Activated CD4-positive, alpha-beta T cell treated with anti-CD3 and anti-CD28 coated beads, Interleukin-2, amount 10 ng/mL, durations not matched to agents 24 days and 14 days (primary cell): Measurements from ENCODE around the gene SLC12A5. TPM values are rescaled to one million over a fixed set of nuclear protein-coding genes. Genes with fewer than 3 reads are reported as not detected.

ENCODE experiments used
- DNase-seq: peaks from one replicate; pipeline ENCODE4 v3.0.0; 2022
- H3K27ac Mint-ChIP-seq: one replicate; pipeline ENCODE4 v1.8.0; 2022; ENCODE audit warnings: mild to moderate bottlenecking, mixed read lengths
- H3K27me3 Mint-ChIP-seq: one replicate; pipeline ENCODE4 v1.8.0; 2022; ENCODE audit warnings: mixed read lengths
- H3K36me3 Mint-ChIP-seq: one replicate; pipeline ENCODE4 v1.8.0; 2022; ENCODE audit warnings: low read depth, mild to moderate bottlenecking, mixed read lengths
- H3K4me1 Mint-ChIP-seq: one replicate; pipeline ENCODE4 v1.8.0; 2021; ENCODE audit warnings: mixed read lengths
- H3K4me3 Mint-ChIP-seq: one replicate; pipeline ENCODE4 v1.8.0; 2022; ENCODE audit warnings: mild to moderate bottlenecking, moderate library complexity, mixed read lengths
- H3K9me3 Mint-ChIP-seq: one replicate; pipeline ENCODE4 v1.8.0; 2021; ENCODE audit warnings: mixed read lengths
- intact Hi-C: fragments of 100-400 bp; cut with micrococcal nuclease; formaldehyde crosslinking; loops from one replicate; pipeline ENCODE4 v1.15.1; 2023
- total RNA-seq: library from RNA; stranded (reverse); gene quantifications from 2 replicates; pipeline ENCODE4 v1.2.3, GENCODE V29; 2022

Gene SLC12A5
- total RNA-seq, 1 donor from 2014 or later = not detected

GRCh38 chr20:46012921-46013320 lies 16.1 kb upstream of the SLC12A5 start:
- peaks cover 62% of the 10 kb centered on the region for H3K27me3 Mint-ChIP-seq
- no peak for DNase-seq
- peak overlapping the region; percentile 50 for H3K4me3 Mint-ChIP-seq
- peaks cover 54% of the 10 kb centered on the region for H3K4me1 Mint-ChIP-seq
- H3K9me3 Mint-ChIP-seq = no peaks in the 10 kb centered on the region
- peaks cover 2% of the 10 kb centered on the region for H3K36me3 Mint-ChIP-seq
- intact Hi-C loops = no loop called here
- H3K27ac Mint-ChIP-seq = peak overlapping the region; percentile 70

GRCh38 chr20:46013322-46013828 lies 15.6 kb upstream of the SLC12A5 start:
- intact Hi-C loops = no loop called here
- Mint-ChIP-seq H3K4me1 (peaks cover 50% of the 10 kb centered on the region), H3K9me3 (no peaks in the 10 kb centered on the region), H3K27ac (peak overlapping the region; percentile 1), H3K27me3 (peaks cover 61% of the 10 kb centered on the region), H3K36me3 (peaks cover 2% of the 10 kb centered on the region), H3K4me3 (peak overlapping the region; percentile 69)
- DNase-seq = no peak

GRCh38 chr20:46013829-46014516 lies 15.0 kb upstream of the SLC12A5 start:
- Mint-ChIP-seq H3K9me3 (no peaks in the 10 kb centered on the region), H3K36me3 (peaks cover 2% of the 10 kb centered on the region), H3K4me1 (peaks cover 44% of the 10 kb centered on the region), H3K27me3 (peaks cover 58% of the 10 kb centered on the region), H3K4me3 (peak overlapping the region; percentile 69), H3K27ac (peak overlapping the region; percentile 59)
- peak; percentile 90 for DNase-seq
- intact Hi-C loops = loop anchor here (1.0 to 2.0 kb wide), 5 partner anchors 9 to 160 kb away; partner anchors contain the start of gene SLC12A5

GRCh38 chr20:46014517-46015396 lies 14.3 kb upstream of the SLC12A5 start:
- Mint-ChIP-seq H3K4me1 (peaks cover 36% of the 10 kb centered on the region), H3K27ac (no peak overlapping the region), H3K36me3 (peaks cover 2% of the 10 kb centered on the region), H3K4me3 (peak overlapping the region; percentile 61), H3K9me3 (no peaks in the 10 kb centered on the region), H3K27me3 (peaks cover 50% of the 10 kb centered on the region)
- intact Hi-C loops = loop anchor here (1.0 to 2.0 kb wide), 5 partner anchors 9 to 160 kb away; partner anchors contain the start of gene SLC12A5
- no peak for DNase-seq

- no peaks in the 10 kb centered on the region for H3K9me3 Mint-ChIP-seq
- no peaks in the 10 kb centered on the region for H3K36me3 Mint-ChIP-seq
- H3K27ac Mint-ChIP-seq = no peak overlapping the region
- DNase-seq = no peak
- peaks cover 27% of the 10 kb centered on the region for H3K4me1 Mint-ChIP-seq
- H3K4me3 Mint-ChIP-seq = no peak overlapping the region
- intact Hi-C loops = no loop called here
- peaks cover 39% of the 10 kb centered on the region for H3K27me3 Mint-ChIP-seq
Observed at GRCh38 chr20:46017272-46017671, 11.7 kb upstream of the SLC12A5 start.

- no peaks in the 10 kb centered on the region for H3K36me3 Mint-ChIP-seq
- H3K4me1 Mint-ChIP-seq = peaks cover 28% of the 10 kb centered on the region
- H3K27me3 Mint-ChIP-seq = peaks cover 31% of the 10 kb centered on the region
- no peaks in the 10 kb centered on the region for H3K9me3 Mint-ChIP-seq
- no peak overlapping the region for H3K27ac Mint-ChIP-seq
- intact Hi-C loops = no loop called here
- no peak for DNase-seq
- H3K4me3 Mint-ChIP-seq = no peak overlapping the region
Observed at GRCh38 chr20:46018112-46018511, 10.9 kb upstream of the SLC12A5 start.

GRCh38 chr20:46018611-46019010 lies 10.4 kb upstream of the SLC12A5 start:
- intact Hi-C loops = no loop called here
- no peak overlapping the region for H3K4me3 Mint-ChIP-seq
- peaks cover 36% of the 10 kb centered on the region for H3K27me3 Mint-ChIP-seq
- no peak overlapping the region for H3K27ac Mint-ChIP-seq
- peaks cover 30% of the 10 kb centered on the region for H3K4me1 Mint-ChIP-seq
- DNase-seq = no peak
- no peaks in the 10 kb centered on the region for H3K9me3 Mint-ChIP-seq
- H3K36me3 Mint-ChIP-seq = no peaks in the 10 kb centered on the region

GRCh38 chr20:46020555-46020954 lies 8.5 kb upstream of the SLC12A5 start:
- H3K4me3 Mint-ChIP-seq = peak overlapping the region; percentile 39
- H3K27ac Mint-ChIP-seq = no peak overlapping the region
- H3K27me3 Mint-ChIP-seq = peaks cover 44% of the 10 kb centered on the region
- intact Hi-C loops = loop anchor here (5.0 kb wide), 2 partner anchors 42 to 287 kb away; partner anchors contain the start of gene CDH22
- H3K36me3 Mint-ChIP-seq = no peaks in the 10 kb centered on the region
- H3K9me3 Mint-ChIP-seq = no peaks in the 10 kb centered on the region
- no peak for DNase-seq
- peaks cover 19% of the 10 kb centered on the region for H3K4me1 Mint-ChIP-seq

GRCh38 chr20:46021361-46022359 lies 7.4 kb upstream of the SLC12A5 start:
- Mint-ChIP-seq H3K9me3 (no peaks in the 10 kb centered on the region), H3K27me3 (peaks cover 40% of the 10 kb centered on the region), H3K27ac (no peak overlapping the region), H3K36me3 (no peaks in the 10 kb centered on the region), H3K4me3 (peak overlapping the region; percentile 80), H3K4me1 (peaks cover 19% of the 10 kb centered on the region)
- peak; percentile 86 for DNase-seq
- intact Hi-C loops = loop anchor here (1.0 to 5.0 kb wide), 3 partner anchors 41 to 286 kb away; partner anchors contain the start of gene CDH22

- no peaks in the 10 kb centered on the region for H3K9me3 Mint-ChIP-seq
- H3K27me3 Mint-ChIP-seq = peaks cover 43% of the 10 kb centered on the region
- H3K36me3 Mint-ChIP-seq = no peaks in the 10 kb centered on the region
- intact Hi-C loops = loop anchor here (1.0 to 5.0 kb wide), 5 partner anchors 8 to 285 kb away; partner anchors contain the start of genes CDH22 and NCOA5
- H3K27ac Mint-ChIP-seq = no peak overlapping the region
- peaks cover 17% of the 10 kb centered on the region for H3K4me1 Mint-ChIP-seq
- DNase-seq = peak; percentile 93
- peak overlapping the region; percentile 80 for H3K4me3 Mint-ChIP-seq
Observed at GRCh38 chr20:46022411-46023147, 6.4 kb upstream of the SLC12A5 start.

GRCh38 chr20:46023148-46023484 lies 5.9 kb upstream of the SLC12A5 start:
- Mint-ChIP-seq H3K36me3 (no peaks in the 10 kb centered on the region), H3K27ac (no peak overlapping the region), H3K4me3 (peak overlapping the region; percentile 24), H3K4me1 (peaks cover 17% of the 10 kb centered on the region), H3K9me3 (no peaks in the 10 kb centered on the region), H3K27me3 (peaks cover 43% of the 10 kb centered on the region)
- no peak for DNase-seq
- intact Hi-C loops = loop anchor here (1.0 to 5.0 kb wide), 4 partner anchors 9 to 284 kb away; partner anchors contain the start of genes CDH22 and NCOA5

GRCh38 chr20:46023999-46024398 lies 5.0 kb upstream of the SLC12A5 start:
- H3K27ac Mint-ChIP-seq = no peak overlapping the region
- intact Hi-C loops = loop anchor here (1.0 to 5.0 kb wide), 4 partner anchors 10 to 283 kb away; partner anchors contain the start of genes CDH22 and NCOA5
- peaks cover 17% of the 10 kb centered on the region for H3K4me1 Mint-ChIP-seq
- H3K9me3 Mint-ChIP-seq = no peaks in the 10 kb centered on the region
- H3K4me3 Mint-ChIP-seq = no peak overlapping the region
- DNase-seq = no peak
- peaks cover 47% of the 10 kb centered on the region for H3K27me3 Mint-ChIP-seq
- no peaks in the 10 kb centered on the region for H3K36me3 Mint-ChIP-seq
